B cell (primary cell): ENCODE data around the gene SAMD3.

Source experiments
- CTCF ChIP-seq: fragments of 200-600 bp; IDR thresholded peaks from one replicate; pipeline ENCODE4 v1.8.0; 2022; ENCODE audit warnings: antibody characterized with exemption, mild to moderate bottlenecking
- EZH2 ChIP-seq: IDR thresholded peaks from 2 replicates; pipeline ENCODE4 v1.6.1; 2012; ENCODE audit warnings: borderline replicate concordance, low read depth, mild to moderate bottlenecking, moderate library complexity, low read length; ENCODE audit not compliant: insufficient read depth, poor library complexity, severe bottlenecking

GRCh38 chr6:130127195-130127594 lies 95.6 kb downstream of the SAMD3 start:
- TF ChIP-seq CTCF (no peak), EZH2 (no peak)
